ENCODE data around the gene IFT57.
"Not testable (repeated sequence)": the region's sequence is repeated elsewhere in the genome, so short reads cannot be mapped to it uniquely, and the experiment has no call there.

Gene IFT57

DNA sequence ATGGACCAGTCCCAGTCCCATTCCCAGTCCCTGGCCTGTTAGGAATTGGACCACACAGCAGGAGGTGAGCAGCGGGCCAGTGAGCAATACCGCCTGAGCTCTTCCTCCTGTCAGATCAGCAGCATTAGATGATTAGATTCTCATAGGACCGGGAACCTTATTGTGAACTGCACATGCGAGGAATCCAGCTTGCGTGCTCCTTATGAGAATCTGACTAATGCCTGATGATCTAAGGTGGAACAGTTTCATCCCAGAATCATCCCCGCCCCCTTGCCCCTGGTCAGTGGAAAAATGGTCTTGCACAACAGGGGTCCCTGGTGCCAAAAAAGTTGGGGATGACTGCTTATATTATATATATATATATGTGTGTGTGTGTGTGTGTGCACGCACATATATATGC lies 63.1 kb downstream of the IFT57 start:
- DNase-seq = no peak

DNA sequence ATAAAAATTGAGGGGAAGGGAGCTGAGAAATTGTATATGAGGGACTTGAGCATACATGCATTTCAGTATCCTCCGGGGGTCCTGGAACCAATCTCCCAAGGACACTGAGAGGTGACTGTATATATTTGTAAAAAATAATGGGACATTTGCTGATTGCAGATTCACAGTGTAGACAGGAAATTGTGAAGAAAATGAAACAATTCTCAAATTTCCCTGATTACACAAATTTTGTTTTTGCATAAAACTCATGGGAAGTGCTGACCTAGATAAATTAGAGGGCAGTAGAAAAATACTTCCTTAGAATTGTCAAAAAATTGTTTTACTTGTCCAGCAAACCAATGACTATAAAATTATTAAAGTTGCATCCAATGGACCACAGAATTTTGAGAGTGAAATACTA lies 64.0 kb downstream of the IFT57 start:
- no peak for DNase-seq

DNA sequence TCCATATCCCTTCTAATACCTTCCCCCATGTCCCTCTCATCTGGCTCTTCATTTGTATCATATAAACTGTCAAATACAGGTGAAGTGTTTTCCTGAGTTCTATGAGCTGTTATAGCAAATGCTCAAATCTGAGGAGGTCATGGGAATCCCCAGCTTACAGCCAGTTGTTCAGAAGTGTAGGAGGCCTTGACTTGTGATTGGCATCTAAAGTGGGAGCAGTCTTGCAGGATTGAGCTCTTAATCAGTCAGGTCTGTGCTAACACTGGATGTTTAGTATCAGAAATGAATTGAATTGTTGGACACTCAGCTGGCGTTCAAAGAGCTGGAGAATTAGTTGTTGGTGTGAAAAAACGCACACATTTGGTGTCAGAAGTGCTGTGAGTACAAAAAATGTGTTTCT lies 65.0 kb downstream of the IFT57 start:
- no peak for DNase-seq

DNA sequence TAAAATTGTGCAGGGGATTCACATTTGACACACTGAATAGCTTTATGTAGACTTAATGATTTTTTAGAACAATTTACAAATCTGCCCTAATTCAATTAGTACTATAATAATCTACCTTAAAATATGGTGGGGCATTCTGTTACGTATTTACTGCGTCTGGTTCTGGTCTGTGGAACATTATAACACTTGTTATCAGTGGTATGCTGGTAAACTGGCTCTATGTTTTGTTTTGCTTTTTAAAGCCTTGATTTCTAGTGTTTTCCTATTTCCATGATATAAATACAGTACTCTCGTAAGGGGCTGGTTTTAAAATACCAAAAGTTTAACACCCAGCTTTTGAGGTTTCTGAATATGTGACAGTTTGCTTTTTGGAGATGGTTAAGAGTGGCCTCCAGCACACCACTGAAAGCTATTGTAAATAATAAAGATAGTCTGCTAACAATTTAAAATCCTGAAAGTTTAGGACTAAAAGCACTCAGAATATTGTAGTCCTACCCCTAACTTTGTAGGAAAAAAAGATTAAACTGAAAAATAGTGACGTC lies 65.8 kb downstream of the IFT57 start:
- DNase-seq = no peak

DNA sequence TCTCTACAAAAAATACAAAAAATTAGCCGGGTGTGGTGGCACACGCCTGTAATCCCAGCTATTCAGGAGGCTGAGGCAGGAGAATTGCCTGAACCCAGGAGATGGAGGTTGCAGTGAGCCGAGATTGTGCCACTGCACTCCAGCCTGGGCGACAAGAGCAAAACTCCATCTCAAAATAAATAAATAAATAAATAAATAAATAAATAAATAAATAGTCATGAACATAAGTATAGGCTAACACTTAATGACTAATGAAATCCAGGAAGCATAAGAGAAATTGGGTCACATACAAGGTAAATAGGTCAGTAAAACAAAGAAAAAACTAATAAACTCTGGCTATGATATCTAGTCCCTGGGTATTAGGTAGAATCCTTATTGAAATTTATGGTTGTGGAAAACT lies 66.6 kb downstream of the IFT57 start:
- DNase-seq = not testable (repeated sequence)

DNA sequence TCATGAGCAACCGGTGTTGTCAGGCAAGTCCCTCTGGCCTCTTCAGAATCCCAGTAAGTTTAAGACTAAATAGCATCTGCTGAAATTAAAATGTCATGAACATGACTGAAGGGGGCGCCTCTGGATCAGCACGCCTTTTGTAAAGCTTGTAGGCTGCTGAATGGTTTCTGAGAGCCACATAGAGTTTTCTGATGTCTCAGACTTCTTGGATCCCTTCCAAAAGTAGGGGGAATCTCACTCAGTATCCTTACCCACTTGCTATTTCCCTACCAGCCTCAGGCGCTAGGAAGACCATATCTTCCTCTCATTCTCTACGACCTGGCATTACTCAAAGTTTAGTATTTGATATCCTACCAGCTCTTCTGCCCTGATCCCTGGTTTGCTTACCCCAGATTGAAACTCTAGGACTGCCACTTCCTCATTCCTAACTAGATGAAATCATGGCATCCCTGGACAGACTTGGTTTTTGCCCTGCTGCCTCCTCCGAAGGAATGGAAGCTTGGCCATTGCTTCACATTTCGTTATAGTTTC lies 68.7 kb downstream of the IFT57 start:
- DNase-seq = no peak

DNA sequence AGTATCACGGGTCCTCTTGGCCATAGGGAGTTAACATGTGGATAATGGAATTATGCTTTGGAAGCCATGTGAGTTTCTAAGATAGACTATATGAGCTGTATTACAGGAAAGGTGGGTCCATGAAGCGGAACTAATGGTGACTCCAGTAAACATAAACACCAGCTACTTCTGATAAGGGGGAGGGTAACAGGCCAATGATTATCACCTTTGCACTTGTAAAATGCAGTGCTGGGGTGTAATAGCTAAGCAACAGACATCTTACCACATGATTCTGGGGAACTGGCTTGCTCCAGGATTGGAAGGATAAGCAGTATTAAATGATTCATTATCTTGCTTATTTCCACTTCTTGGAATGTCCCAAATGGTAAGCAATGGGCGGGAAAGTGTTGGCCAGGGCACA lies 70.0 kb downstream of the IFT57 start:
- no peak for DNase-seq

DNA sequence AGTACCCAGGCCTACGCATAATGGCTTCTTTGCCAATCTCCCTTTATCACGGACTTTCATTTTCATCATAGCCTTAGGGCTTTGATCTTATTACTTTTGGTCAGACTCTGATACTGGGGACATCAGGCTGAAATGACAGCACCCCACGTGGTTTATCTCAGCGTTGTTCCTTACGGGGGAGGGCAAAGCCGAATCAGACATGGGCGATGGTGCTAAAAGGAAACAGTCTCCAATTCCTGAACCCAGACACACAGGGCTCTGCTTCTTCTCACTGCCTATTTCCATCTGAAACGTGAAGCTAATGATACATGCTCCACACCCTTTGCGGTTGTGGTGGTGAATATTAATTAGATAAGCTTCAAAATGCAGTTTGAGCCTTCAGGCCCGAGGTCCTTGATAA lies 72.0 kb downstream of the IFT57 start:
- no peak for DNase-seq

DNA sequence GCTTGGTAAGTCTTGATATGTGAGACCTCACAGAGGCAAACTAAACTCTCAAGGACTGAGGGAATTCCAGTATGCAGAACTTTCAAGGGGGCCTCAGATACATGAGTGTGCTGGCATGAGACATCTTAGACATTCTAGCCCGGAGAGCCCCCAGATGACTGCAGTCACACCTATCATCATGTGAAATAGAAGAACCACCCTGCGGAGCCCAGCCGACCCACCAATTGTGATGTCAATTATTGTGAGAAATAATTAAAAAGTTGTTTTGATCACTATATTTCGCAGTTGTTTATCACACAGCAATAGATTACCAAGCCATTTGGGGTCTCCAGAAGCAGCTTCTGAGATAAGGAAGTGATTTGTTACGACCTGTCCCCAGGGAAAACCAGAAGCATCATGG lies 76.1 kb downstream of the IFT57 start:
- DNase-seq = no peak

DNA sequence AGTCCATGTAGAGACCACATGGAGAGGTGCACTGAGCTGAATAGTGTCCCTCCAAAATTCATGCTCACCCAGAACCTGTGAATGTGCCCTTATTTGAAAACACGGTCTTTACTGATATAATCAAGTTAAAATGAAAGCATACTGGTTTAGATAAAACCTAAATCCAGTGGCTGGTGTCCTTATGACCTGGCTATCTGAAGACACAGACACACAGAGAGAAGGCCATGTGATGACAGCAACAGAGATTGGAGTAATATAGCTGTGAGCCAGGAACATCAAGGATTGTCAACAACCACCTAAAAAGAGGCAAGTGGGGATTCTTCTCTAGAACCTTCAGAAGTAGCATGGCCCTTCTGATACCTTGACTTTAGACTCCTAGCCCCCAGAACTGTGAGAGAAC lies 76.6 kb downstream of the IFT57 start:
- no peak for DNase-seq

DNA sequence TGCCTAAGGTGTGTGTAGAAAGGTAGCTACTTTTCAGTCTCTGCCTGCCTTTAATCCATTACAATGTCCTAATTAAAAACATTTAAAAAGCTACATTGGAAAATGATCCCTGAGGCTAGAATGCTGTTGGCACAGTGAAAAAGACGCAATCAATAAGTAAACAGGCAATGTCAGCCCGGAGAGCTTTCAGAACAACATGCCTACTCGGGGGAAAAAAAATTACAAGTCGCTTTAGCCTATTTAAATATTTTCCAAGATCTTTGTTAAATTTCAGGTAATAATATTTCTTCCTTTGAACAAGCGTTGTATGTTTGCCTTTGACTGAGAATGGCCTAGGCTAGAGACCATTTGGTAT lies 84.8 kb downstream of the IFT57 start:
- DNase-seq = no peak

DNA sequence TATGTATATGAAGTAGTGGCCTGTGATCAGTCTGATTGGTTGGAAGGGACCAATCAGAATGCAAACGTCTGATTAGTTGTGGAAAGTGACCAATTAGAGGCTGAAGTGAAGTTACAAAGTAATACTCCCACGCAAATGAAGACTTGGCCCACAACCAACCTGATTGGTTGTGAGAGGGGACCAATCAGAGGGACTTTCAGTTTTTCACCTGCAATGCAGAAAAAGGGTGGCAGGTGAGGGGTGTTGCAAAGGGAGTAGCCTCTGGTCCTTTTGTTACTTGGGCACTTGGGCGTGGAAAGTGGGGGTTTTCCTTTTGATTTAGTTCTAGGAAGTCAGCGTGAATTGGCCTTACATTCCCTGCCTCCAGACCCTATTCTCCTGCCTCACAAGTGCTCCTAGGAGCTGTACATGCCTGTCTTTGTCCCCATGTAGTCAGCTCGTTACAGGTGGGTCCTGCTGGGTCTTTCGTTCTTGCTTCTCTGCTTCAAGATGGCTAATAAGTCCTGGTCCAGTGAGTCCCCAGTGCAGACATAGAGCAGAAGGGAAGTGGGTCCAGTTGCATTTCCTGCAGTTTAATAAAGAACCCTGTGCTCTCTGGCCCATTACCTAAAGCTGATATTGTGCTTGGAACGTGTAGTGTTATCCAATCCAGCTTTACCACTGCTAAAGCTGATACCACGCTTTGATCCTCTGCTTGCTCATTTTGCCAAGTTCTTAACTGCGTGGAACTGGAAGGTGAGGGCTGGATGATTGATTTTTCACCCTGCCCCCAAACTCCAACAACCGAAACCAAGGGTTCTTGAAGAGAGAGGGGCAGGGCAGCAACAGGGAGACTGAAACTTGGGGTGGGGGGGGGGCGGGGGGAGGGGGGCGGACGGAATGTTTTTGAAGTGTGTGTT lies 85.4 kb downstream of the IFT57 start:
- no peak for DNase-seq

DNA sequence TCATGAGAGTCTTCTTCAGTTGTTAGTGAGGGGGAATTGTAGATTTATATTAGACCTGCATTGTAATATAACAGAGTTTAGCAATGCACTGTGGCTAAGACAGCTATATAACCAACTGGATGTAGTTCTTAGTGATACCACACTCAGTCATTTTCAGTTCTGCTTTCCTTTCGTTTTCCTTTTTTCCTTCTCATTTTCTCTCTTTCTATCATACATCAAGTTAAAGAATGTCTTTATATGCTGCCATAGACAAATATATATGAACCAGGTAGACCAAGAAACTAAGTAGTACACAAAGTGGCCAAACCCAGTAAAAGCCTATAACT lies 87.7 kb downstream of the IFT57 start:
- DNase-seq = no peak

DNA sequence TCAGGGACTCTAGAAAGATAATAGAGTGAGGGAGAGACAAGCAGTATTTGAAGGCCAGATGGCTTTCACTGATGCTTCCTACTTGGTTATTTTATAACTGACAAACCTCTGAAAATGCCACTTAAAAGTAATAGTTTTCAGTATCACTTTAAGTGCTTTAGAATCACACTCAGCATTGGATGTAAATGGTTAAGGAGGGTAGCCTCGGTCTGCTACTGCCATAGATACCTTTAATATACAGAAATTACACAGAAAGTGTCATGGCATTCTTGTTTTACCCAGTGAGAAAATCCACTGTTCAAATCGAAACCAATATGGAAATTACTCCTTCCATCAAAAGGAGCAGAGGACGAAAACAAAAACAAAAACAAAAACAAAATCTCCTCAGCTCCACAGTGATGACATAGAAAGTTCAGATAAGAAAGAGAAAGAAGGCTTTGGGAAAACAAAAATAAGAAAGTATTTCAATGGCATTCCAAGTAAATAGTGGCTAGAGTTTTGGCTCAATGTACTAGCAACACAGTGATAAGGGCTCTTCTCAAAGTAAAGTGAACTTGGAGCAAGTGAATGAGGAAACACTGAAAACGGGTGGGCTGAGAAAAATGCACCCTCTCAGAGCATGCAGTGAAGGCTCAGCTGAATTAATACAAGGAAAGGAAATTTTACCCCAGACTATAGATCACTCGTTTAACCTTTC lies 88.2 kb downstream of the IFT57 start:
- no peak for DNase-seq

DNA sequence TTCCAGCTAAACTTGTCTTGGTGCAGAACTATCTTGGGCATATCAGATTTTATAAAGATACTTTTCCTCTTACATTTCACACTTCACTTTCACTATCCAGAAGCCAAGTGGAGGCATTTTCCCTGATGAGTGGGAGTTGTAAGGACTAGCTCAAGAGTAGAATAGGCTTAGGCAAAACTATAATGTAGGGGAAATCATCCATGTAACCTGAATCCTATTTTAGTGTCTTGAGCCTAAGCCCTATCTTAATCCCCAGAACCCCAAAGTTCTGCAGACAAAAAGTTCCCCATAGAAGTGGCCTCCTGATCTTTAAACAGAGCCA lies 89.2 kb downstream of the IFT57 start:
- no peak for DNase-seq

DNA sequence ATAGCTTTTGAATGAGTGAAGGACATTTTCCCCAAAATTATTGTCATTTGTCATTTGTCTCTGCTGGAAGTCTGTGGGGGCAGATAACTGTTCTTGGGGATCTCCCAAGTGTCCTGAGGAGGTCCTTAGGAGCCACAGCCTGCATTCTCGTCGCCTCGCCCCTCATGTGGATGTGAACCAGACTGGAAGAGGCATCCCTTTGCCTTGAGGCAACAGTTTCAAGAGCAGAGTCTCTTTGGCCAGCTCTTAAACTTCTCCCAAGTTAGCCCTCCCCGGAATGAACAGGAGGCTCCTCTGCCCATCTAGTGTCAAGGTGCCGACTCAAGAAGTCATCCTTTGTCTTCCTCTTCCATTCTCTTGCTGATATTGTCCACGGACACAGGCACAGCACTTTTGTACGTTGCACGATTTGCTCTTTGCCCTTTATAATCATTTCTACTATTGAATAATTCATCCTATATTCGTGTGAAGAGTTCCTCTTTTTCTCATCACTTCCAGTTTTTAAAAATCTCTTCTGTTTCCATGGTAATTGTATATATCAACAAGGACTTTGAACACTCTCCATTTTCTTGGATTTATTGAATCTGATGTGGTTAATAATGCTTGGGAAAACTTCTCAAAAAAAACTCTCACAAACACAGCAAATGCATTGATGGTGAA lies 90.6 kb downstream of the IFT57 start:
- no peak for DNase-seq

DNA sequence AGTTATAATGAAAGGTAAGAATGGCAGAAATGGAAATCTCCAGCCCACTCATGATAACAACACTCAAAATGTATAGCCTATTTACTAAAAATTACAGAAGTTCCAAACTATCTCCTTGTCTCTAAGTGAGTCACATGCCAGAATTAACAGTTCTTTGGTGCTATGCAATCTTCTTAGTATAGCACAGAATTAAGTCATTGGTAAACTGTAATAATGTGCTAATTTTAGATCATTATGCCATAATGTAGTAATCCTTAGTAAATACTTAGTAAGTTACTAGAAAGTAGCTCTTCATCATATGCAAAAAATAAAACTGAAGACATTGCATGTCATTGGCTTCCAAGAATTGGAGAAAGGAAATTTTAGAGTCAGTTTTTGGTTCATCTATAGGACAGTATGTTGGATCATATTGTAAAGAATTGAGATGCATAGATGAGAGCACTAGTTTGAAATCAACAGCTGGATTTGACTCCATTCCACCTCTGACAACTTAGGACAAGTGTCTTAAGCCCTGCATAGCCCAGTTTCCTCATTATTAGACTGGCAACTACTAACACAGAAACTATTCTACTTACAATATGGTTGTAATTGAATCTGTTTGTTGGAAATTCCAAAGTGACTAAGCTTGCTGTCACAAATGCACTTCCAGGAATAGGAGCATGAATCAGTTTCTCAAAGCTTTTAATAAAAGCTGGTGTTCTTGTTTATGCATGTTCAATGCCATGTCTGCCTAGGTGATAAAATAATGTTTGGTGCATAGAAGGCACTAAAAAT lies 91.3 kb downstream of the IFT57 start:
- no peak for DNase-seq

DNA sequence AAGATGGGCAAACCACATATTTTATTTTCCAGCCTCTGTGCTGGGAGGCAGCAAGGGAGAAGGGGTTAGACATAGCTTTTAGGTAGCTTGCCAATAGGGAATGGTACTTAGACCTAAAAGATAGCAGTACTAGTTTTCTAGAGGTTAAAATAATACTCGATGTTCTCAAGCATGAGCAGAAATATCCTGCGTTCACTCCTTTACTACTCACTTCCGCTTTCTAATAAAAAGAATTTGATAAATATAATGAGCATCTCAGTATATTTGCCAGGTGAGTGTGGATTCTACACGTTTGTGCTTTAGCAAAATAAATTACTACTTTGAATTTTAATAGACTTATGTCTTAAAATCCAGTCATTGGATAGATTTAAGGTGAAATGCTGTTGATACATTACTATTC lies 92.0 kb downstream of the IFT57 start:
- DNase-seq = no peak

DNA sequence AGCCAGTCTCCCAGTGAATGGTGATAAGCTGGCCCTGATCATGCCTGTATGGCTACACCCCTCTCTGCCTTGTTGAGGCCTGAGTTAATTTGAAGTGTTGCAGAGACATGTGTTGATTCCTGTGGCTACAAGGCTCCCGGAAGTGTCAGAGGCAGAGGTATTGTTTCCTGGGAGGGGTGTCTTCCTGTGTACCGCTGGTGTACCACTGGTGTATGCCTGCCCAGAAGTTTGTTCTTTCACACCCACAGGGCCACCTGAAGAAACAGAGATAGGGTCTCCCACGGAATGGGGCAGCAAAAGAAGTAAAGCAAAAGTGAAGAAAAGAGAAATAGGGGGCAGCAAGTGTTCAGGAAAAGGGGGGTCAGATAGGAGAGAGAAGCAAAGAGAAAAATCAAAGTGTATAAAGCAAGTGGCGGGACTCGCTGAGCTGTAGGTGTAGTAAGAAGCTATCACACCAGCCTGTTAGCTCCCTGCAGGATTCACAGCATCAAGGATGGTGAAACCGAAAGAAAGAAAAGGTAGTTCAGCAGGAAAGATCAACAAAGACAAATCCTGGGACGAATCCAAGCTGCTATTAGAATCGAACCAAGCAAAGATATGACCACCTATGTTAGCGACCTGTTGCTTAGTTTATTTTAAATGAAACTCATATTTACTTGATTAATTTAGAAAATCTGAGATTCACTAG lies 94.8 kb downstream of the IFT57 start:
- DNase-seq = no peak

DNA sequence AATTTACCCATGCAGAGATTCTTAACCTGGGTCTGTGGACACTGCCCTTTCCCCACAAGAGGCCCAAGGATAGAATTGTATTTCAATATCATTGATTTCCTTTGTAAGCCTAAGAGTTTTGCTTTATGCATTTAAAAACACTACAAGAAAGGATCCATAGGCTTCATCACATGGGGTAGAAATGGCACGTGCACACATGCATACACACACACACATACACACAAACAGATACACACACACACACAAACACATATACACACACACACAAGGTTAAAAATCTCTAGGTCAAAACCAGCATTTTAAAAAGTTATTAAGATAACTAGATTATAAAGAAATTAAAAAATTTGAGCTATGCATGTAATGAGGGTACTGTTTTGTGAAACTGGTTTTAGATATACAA lies 95.9 kb downstream of the IFT57 start:
- DNase-seq = no peak

DNA sequence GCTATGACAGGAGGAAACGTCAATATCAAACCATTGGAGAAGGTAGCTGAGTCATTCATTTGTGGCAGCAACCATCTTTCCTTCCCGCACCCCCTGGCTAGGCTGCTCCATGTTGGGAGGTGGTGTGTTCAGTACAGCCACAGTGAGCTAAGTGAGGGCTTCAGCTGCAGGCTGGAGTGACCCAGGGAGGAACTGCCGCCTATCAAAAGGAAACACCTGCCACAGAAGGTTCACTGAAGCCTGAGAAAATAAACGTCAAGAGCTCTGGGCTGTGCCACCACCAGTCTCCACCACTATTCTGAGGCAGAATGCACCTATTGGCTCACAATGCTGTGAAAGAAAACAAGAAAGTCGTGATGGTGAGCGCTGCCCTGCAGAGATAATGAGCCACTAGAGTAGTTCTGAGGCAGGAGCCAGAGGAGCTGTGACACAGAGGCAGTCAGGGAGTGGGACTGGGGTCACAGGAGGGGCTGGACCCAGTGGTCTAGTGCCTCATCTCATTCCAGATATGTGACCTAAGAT lies 96.6 kb downstream of the IFT57 start:
- DNase-seq = no peak
